ENCODE data around the gene SRGAP1. TPM values are rescaled to one million over a fixed set of nuclear protein-coding genes. Genes with fewer than 3 reads are reported as not detected.
A peak's percentile ranks its signal among the peaks of the same experiment; 100 is the strongest.

The SRGAP1 gene
- total RNA-seq (2014; rRNA removed; shearing (Covaris generic)) = 10.7 and 10.9 TPM in 2 replicates
- 1.2 and 2.1 TPM in 2 replicates for polyA plus RNA-seq (2014; cell fraction: nucleus; rRNA removed)

DNA sequence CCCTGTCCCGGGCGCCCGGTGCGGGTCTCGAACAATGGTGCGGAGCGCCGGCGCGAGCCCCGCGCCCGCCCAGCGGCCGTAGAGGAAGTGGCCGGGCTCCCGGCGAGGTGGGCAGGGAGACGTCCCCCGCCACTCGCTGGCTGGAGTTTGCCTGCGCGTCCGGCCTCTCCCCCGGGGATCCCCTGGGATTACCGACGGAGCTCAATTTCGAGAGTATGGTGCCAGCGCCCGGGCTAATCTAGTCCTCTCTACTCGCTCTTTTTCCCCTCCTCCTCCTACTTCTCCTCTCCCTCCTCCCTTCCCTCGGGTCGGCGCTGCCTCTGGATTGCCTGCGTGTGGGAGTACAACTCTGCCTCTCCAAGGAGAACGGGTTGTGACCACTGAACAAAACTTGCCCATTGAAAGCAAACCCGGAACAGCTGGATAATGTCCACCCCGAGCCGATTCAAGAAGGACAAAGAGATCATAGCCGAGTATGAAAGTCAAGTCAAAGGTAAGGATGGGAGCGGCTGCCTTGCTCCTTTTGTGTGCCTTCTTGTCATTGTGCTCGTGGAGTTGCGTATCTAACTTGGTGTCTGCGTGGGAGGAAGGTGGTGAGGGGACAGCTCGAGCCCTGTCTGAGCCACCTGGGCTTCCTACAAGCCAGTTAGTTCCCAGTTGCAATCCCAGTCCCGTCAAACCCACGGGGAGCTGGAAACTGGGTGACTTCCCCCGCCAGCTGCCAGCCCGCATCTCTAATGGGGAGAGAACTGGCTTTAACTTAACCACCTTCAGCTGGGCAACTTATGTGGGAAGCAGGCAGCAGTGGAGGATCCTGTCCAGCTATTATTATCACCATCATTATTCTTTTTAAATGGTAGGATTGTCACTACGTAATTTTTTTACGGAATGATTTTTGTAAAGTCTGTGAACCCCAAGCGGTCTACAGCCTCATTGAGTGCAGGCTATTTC is at the start of gene SRGAP1:
TSS of gene SRGAP1 (plus strand) at position 310 of the 951 bp plus-strand sequence. CDS start at position 427, 117 bp downstream.
- DNase-seq (ENCODE audit: extremely low read depth, low read depth) = peak; percentile 50

DNA sequence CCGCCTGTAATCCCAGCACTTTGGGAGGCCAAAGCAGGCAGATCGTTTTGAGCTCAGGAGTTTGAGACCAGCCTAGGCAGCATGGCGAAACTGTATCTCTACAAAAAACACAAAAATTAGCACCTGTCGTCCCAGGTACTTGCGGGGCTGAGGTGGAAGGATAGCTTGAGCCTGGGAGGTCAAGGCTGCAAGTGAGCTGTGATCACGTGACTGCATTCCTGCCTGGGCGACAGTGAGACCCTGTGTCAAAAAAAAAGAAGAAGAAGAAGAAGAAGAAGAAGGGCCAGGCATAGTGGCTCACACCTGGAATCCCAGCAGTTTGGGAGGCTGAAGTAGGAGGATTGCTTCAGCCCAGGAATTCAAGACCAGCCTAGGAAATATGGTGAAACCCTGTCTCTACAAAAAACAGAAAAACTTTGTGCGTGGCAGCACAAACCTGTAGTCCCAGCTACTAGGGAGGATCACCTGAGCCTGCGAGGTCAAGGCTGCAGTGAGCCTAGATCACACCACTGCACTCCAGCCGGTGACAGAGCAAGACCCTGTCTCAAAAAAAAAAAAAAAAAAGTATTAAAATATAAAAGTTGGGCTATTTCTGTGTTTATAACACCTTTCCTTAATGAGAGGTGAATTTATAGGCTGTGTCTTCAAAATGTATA is 49.3 kb upstream of the SRGAP1 start:
- DNase-seq (ENCODE audit: extremely low read depth, low read depth) = no peak

DNA sequence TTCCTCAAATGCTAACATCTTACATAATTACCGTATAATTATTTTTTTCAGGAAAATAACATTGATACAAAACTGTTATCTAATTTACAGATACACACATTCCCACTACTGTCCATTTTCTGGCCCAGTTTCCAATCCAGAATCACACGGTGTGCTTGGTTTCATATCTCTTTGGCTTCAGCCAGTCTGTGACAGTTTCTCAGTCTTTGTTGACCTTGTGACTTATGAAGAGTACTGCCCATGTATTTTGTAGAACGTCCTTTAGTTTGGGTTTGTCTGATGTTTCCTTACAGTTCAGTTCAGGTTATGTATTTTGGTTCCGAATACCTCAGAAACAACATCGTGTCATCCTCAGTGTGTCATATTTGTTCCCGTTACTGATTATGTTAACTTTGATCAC is 48.6 kb upstream of the SRGAP1 start:
- DNase-seq (ENCODE audit: extremely low read depth, low read depth) = no peak

DNA sequence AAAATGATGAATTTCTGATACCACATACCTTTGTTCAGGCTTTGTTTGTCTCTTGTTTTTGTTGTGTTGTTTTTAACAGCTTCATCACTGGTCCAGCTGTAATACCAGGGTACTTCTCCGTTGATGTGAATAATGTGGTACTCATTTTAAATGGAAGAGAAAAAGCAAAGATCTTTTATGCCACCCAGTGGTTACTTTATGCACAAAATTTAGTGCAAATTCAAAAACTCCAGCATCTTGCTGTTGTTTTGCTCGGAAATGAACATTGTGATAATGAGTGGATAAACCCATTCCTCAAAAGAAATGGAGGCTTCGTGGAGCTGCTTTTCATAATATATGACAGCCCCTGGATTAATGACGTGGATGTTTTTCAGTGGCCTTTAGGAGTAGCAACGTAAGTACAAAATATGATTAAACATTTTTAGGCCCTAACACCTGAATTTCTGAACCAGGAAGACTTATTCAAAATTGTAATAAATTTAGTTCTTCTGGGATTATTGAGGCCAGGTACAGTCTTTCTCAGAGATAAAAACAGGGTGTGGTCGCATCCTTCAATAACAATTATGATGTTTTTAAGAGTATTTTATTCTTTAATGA is 42.4 kb upstream of the SRGAP1 start:
- DNase-seq (ENCODE audit: extremely low read depth, low read depth) = peak; percentile 36

DNA sequence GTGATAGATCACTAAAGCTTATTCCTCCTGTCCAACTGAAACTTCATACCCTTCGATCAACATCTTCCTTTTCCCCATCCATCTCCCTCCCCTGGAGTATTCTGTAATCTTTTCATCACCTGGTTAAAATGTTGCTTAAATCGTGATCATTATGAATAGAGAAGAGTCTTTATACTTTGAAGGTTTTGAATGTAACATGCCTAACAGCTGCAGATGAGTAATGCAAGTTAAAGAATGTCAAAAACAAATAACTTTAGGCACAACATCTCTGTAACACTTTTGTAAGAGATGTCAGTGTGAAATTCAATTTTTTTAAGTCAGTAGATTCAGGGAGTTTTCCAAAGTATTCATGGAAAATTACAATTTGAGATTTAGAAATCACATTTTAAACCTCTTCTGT is 39.8 kb upstream of the SRGAP1 start:
- DNase-seq (ENCODE audit: extremely low read depth, low read depth) = no peak

DNA sequence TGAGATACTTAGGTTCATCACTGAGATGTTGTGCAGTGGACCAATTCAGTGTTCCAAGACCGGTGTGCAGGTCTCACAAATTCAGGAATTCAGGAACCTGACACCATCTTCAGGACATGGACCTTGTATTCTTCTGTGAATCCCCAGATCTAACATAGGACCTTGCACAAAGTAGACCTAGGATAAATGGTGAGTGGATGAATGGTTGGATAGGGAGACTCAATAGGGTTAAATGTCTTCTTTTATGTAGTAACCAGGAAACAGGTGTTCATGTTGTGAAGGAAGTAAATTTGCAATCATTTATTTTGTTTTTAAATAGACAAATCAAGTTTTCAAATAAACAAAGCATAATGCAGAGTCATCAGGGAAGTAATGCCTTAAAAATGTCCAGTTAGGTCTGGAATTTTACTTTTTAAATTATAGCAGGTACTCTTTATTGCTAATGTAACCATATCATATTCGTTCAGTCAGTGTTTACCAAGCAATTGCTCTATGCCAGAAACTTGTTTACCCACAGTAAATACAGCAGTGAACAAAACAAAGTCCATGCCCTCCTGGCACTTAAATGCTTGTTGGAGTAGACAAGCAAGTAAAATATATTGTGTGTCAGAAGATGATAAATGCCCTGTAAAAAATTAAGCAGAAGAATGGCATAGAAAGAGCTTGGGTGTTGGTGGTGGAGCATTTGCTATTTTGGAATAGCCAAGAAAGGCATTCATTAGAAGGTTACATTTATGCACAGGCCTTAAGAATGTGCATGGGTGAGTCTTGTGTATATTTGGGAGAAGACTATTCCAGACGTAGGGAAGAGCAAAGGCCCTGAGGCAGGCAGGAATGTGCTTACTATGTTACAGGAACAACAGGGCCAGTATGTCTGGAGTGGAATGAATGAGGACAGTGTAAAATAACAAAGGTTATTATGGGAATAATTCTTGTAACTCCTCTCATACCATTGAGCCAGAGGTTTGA is 38.5 kb upstream of the SRGAP1 start:
- DNase-seq (ENCODE audit: extremely low read depth, low read depth) = no peak

DNA sequence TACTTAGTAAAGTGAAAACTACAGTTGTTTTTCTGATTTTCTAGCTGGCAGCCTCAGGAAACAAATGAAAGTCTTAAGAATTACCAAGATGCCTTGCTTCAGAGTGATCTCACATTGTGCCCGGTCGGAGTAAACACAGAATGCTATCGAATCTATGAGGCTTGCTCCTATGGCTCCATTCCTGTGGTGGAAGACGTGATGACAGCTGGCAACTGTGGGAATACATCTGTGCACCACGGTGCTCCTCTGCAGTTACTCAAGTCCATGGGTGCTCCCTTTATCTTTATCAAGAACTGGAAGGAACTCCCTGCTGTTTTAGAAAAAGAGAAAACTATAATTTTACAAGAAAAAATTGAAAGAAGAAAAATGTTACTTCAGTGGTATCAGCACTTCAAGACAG is 35.9 kb upstream of the SRGAP1 start:
- no peak for DNase-seq (ENCODE audit: extremely low read depth, low read depth)

DNA sequence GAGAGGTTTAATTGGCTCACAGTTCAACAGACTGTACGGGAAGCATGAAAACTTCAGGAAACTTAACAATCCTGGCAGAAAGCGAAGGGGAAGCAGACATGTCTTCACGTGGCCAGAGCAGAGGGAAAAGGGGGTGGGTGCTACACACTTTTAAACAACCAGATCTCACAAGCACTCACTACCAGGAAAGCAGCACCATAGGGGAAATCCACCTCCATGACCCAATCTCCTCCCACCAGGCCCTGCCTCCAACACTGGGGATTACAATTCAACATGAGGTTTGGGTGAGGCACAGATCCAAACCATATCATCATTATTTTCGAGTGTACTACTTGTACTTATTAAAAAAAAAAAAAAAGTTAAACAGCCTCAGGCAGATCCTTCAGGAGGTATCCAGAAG is 34.9 kb upstream of the SRGAP1 start:
- no peak for DNase-seq (ENCODE audit: extremely low read depth, low read depth)

DNA sequence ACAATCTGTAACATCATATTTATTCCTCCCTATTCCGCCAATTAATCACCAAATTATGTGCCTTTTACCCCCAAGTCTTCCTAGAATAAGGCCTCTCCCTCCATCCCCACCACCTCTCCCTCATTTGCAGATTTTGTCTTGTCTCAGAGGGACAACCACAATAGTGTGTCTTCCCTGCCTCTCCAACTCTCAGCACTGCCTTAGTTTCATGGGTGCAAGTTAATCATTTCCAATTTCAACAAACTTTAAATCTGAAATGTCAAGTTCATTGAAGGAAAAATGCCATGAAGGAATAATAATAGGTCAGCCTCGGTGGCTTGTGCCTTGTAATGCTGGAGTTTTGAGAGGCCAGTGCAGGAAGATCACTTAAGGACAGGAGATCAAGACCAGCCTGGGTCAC is 33.2 kb upstream of the SRGAP1 start:
- DNase-seq (ENCODE audit: extremely low read depth, low read depth) = no peak

DNA sequence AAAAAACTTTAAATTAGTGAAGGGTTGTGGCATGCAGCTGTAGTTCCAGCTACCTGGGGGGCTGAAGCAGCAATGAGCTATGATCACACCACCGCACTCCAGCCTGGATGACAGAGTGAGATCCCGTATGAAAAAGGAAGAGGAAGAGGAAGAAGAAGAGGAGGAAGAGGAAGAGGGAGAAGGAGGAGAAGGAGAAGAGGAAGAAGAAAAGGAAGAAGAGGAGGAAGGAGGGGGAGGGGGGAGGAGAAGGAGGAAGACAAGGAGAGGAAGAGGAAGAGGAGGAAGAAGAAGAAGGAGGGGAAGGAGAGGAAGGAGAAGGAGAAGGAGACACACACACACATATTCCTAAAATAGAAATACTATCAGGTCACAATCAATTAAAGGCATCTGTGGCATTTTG is 32.7 kb upstream of the SRGAP1 start:
- DNase-seq (ENCODE audit: extremely low read depth, low read depth) = no peak

DNA sequence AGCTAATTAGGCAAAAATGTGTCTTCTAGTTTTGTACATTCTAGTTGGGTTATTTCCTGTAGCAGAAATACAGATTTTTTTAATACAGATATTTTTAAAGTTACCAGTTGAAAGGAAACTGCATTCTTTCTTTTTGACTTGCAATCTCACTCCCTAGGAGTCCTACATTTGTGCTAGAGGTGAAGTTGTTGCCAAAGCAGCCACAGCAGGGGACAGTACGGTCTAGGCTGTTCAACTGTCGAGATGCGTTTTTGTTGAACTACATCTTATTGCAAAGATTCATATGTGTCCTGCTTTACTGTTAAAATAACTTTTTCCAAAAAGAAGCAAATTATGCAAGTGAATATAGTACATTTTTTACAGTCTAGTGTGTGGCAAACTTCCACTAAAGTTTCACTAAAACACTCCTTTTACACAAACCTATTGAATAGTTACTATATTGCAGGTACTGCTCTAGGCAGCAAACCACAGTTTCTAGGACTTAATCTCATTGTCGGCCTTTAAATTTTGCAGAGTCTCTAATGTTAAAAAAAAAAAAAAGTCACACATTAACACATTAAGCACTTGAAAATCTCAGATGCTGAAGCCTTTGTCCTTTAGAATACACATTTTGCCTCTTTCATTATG is 30.2 kb upstream of the SRGAP1 start:
- no peak for DNase-seq (ENCODE audit: extremely low read depth, low read depth)

DNA sequence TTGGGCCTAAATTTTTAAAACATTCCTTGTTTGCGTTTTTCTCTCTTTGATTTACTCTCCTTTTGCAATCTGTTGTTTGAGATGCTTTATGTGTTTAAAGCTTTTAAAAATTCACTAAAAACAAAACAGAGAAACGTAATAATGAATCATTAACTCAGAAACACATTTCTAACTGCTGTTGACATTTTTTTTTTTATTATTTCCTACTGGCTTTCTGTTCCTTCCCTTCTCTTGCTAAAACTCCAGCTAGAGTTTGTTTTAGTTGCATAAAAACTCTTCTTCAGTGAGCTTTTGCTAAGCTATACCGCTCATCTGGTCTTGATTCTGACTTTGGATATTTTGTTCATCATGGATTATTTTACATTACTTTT is 29.0 kb upstream of the SRGAP1 start:
- DNase-seq (ENCODE audit: extremely low read depth, low read depth) = no peak

DNA sequence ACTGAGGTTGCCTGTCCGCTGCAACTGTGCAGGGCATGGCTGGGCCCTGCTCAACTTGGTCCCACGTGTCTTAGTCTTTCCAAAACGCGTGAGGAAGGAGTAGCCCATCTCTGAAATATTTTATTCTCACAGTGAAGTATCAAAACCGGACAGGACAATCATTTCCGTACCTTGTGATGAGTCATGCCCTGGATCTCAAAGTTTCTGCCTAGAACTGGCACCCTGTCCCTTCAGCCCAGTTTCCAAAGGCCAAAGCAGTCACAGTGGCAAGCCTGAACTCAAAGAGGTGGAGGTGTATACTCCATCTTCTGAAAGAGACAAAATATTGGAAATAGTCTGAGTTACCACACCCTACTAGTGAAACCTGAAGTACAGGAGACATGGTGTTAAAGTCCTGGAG is 28.5 kb upstream of the SRGAP1 start:
- DNase-seq (ENCODE audit: extremely low read depth, low read depth) = no peak

DNA sequence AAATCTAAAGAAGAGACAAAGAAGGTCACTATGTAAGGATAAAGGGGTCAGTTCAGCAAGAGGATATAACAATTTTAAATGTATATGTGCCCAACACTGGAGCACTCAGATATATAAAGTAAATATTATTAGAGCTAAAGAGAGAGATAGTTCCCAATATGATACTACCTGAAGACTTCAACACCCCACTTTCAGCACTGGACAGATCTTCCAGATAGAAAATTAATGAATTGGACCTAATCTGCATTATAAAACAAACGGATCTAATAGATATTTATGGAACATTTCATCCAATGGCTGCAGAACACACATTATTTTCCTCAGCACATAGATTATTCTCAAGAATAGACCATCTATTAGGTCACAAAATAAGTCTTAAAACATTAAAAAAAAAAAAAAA is 24.1 kb upstream of the SRGAP1 start:
- no peak for DNase-seq (ENCODE audit: extremely low read depth, low read depth)

DNA sequence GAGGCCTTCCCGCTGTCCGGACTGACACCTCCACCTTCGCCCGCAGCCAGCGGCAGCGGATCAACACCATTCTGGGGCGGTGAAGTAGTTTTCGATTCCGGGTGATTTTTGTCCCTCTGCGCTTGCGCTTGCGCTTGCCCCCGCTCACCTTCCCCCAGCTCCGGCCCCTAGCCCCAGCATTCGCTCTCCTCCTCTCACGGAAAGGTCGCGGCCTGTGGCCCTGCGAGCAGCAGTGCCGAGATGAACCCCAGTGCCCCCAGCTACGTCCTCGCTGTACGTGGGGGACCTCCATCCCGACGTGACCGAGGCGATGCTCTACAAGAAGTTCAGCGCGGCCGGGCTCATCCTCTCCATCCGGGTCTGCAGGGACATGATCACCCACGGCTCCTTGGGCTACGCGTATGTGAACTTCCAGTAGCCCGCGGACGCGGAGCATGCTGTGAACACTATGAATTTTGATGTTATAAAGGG is 22.7 kb upstream of the SRGAP1 start:
- no peak for DNase-seq (ENCODE audit: extremely low read depth, low read depth)

DNA sequence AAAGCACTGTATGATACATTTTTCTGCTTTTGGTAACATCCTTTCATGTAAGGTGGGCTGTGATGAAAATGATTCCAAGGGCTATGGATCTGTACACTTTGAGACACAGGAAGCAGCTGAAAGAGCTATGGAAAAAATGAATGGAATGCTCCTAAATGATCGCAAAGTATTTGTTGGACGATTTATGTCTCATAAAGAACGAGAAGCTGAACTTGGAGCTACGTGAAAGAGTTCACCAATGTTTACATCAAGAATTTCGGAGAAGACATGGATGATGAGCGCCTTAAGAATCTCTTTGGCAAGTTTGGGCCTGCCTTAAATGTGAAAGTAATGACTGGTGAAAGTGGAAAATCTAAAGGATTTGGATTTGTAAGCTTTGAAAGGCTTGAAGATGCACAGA is 22.1 kb upstream of the SRGAP1 start:
- no peak for DNase-seq (ENCODE audit: extremely low read depth, low read depth)

DNA sequence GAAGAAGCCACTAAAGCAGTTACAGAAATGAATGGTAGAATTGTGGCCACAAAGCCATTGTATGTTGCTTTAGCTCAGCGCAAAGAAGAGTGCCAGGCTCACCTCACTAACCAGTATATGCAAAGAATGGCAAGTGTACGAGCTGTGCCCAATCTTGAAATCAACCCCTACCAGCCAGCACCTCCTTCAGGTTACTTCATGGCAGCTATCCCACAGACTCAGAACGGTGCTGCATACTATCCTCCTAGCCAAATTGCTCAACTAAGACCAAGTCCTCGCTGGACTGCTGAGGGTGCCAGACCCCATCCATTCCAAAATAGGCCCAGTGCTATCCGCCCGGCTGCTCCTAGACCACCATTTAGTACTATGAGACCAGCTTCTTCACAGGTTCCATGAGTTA is 21.5 kb upstream of the SRGAP1 start:
- no peak for DNase-seq (ENCODE audit: extremely low read depth, low read depth)

DNA sequence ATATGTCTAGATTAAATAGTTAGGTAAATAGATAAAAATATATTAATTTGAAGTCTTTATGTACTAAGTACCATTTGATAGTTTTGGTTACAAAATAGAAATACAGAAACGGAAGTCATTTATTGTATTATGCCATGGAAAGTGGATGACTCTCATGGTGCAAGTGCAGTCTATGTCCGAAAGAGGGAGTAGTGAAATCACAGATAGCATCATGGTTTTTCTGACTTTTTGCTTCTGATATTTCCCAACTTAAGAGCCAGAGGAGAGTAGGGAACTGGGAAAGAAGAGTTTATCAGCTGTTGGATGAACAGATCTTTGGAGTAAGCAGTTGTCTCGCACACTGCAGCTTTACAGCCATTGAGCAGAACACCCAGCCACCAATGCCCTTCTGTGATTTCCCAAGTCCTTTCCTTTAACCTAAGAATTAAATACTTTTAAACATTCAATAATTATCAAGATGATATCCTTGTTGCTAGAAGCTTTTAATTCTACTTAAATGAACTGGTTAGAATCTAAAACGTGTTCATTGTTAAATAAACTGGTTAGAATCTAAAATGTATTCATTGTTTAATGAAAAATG is 18.4 kb upstream of the SRGAP1 start:
- DNase-seq (ENCODE audit: extremely low read depth, low read depth) = peak; percentile 68

DNA sequence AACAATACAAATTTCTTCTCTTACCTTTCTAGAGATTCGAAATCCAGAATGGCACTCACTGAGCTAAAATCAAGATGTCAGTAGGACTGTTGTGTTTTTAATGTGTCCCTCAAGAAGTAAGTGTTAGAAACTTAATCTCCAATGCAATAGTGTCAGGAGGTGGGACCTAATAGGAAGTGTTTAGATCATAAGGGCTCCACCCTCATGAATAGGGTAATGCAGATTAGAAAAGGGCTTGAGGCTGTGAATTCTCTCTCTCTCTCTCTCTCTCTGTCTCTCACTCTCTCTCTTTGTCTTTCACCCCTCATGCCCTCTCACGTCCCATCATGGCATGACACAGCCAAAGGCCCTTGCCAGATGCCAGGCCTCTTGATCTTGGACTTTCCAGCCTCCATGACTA is 15.6 kb upstream of the SRGAP1 start:
- no peak for DNase-seq (ENCODE audit: extremely low read depth, low read depth)

Measured in NCI-H460 (cell line).